ENCODE measurements around the gene ATG4A. TPM values are rescaled to one million over a fixed set of nuclear protein-coding genes. Genes with fewer than 3 reads are reported as not detected.

ATG4A gene
- total RNA-seq, 1 donor: 12.7 TPM

DNA sequence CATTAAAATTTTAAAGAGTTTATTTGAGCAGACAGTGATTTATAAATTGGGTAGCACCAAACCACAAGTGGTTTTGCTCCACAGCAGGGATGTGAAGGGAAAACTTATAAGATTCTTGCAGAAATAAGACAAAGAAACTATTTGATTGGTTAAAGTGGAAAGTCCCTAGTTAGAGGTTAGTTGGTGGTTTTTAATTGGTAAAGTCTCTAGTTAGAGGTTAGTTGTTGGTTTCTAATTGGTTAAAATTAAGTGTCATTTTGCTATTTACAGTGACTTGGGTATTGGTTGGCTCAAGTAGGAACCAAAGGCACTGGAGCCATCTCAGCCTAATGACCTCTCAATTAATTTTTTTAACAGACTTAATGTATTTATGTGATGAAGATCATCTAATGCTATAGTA, 23.0 kb downstream of the ATG4A start:
- H3K4me3 ChIP-seq (ENCODE audit: low read depth, low read length): no peak overlapping the region
- no peak for DNase-seq (ENCODE audit: low read depth)

DNA sequence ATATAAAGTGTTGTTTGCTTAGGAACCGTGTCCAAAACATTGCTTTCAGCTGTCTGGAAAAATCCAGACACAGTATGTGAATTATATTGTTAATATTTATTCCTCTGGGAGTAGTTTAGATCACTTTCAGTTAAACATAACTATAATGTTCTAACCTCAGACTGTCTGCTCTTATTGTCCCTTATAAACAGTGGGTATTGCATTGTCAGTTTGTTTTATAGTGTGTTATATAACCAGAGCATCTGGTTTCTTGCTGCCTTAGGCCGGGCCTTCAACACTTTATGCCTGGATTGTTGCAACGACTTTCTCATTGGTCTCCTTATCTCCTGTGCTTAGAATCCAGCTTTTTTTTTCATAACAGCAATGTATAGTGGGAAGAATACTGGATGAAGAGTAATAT, 26.4 kb downstream of the ATG4A start:
- TF ChIP-seq, protein P1, sequence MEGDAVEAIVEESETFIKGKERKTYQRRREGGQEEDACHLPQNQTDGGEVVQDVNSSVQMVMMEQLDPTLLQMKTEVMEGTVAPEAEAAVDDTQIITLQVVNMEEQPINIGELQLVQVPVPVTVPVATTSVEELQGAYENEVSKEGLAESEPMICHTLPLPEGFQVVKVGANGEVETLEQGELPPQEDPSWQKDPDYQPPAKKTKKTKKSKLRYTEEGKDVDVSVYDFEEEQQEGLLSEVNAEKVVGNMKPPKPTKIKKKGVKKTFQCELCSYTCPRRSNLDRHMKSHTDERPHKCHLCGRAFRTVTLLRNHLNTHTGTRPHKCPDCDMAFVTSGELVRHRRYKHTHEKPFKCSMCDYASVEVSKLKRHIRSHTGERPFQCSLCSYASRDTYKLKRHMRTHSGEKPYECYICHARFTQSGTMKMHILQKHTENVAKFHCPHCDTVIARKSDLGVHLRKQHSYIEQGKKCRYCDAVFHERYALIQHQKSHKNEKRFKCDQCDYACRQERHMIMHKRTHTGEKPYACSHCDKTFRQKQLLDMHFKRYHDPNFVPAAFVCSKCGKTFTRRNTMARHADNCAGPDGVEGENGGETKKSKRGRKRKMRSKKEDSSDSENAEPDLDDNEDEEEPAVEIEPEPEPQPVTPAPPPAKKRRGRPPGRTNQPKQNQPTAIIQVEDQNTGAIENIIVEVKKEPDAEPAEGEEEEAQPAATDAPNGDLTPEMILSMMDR (IDR thresholded peaks at IDR 0.05; ENCODE audit: insufficient read depth, low read length): no peak
- DNase-seq (ENCODE audit: low read depth): no peak
- no peak overlapping the region for H3K4me3 ChIP-seq (ENCODE audit: low read depth, low read length)

More for the DNA sequence above, 23.0 kb downstream of the ATG4A start:
- TF ChIP-seq, protein P1 (IDR thresholded peaks at IDR 0.05; ENCODE audit: insufficient read depth, low read length): no peak

DNA sequence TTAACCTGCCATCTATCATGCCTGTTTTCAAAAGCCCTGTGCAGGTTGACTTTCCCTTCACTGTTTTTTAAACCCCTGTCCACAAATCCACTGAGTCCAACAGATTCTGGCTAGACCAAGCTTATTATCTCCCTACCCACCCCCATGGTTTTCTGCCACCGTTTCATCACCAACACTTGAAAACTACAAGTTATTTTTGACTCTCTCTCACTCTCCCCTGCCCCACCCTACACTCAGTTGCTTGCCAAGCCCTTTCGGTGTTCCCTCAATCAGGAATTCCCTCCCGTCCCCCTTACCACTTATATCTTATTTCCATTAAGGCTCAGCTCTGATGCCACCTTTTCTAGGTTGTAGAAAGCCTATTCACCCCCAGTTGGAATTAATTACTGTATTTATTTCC, 29.7 kb downstream of the ATG4A start:
- TF ChIP-seq, protein P1 (IDR thresholded peaks at IDR 0.05; ENCODE audit: insufficient read depth, low read length): no peak
- no peak for DNase-seq (ENCODE audit: low read depth)
- H3K4me3 ChIP-seq (ENCODE audit: low read depth, low read length): no peak overlapping the region

DNA sequence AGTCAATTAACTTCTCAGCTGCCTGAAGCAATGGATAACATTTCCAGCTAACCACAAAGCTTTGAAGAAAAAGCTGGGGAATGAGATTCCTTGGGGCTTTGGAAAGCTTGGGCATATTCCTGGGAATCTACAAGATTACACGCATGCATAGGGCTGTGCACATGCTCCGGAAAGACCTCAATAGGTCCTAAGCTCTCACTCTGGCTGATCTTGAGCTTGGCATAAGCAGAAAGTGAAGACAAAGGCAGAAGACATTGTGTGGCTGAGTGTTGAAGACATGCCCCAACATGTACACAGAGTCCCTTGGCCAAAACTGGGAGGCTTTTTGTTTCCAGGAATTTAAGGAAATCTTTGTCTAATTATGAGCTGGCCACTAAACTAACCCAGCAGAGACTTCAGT, 31.2 kb downstream of the ATG4A start:
- DNase-seq (ENCODE audit: low read depth): peak; percentile 71
- TF ChIP-seq, protein P1 (IDR thresholded peaks at IDR 0.05; ENCODE audit: insufficient read depth, low read length): no peak

DNA sequence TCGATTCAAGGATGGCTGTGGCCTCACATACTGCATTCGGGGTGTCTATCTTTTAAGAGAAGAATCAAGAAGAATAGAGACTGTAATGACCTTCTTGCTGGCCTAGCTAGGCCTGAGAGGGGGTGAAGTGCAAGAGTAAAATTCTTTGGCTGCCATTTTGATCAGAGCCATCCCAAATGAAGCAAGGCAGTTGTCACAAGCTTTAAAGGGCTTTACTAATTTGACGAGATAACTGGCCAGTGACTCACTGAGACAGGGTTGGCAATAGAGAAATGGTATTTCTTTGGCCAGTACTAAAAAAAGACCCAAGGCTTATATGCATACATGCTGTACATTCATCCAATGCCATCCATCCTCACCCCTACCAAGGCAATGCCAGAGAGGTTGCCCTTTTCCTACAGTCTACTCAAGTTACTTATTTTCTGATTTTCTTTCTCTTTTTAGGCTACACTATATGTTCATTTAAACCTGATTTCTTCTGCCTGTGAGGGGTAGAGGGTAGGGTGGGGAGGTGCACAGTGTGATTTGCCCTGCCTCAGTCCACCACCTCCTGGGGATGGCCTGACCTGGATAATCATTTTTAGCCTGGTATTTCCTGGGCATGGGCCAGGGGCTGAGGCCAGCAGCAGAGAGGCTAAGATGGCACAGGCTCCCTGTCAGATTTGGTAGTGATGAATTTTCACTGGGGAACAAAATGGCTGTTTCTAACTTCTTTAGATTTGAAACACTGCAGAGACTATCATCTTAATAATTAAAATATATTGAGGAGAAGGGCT, 32.2 kb downstream of the ATG4A start:
- H3K4me3 ChIP-seq (ENCODE audit: low read depth, low read length): no peak overlapping the region
- no peak for DNase-seq (ENCODE audit: low read depth)
- TF ChIP-seq, protein P1 (IDR thresholded peaks at IDR 0.05; ENCODE audit: insufficient read depth, low read length): no peak

More for the DNA sequence above, 31.2 kb downstream of the ATG4A start:
- H3K4me3 ChIP-seq (ENCODE audit: low read depth, low read length): no peak overlapping the region

GRCh38 chrX:108126661-108127060, 35.1 kb downstream of the ATG4A start:
- TF ChIP-seq, protein P1 (IDR thresholded peaks at IDR 0.05; ENCODE audit: insufficient read depth, low read length): no peak
- no peak overlapping the region for H3K4me3 ChIP-seq (ENCODE audit: low read depth, low read length)
- no peak for DNase-seq (ENCODE audit: low read depth)
